PC-3 (cell line): ENCODE data around the gene PTGER4.

ENCODE experiments used
- CTCF ChIP-seq: fragments of 300-600 bp; sonication (generic); conservative IDR thresholded peaks from 2 replicates; pipeline ENCODE4 v1.5.1; 2017; ENCODE audit warnings: antibody characterized with exemption, low read depth, mild to moderate bottlenecking, low read length
- EZH2 ChIP-seq: fragments of 300-600 bp; sonication (generic); IDR thresholded peaks from one replicate; pipeline ENCODE4 v1.6.1; 2017; ENCODE audit warnings: antibody characterized with exemption, mild to moderate bottlenecking, low read length; ENCODE audit not compliant: unreplicated experiment
- EZH2phosphoT487 ChIP-seq: fragments of 300-600 bp; sonication (generic); IDR thresholded peaks from 2 replicates; pipeline ENCODE4 v1.6.1; 2018; ENCODE audit warnings: mild to moderate bottlenecking, antibody characterized with exemption, low read length, borderline replicate concordance

- TF ChIP-seq CTCF, result no peak
- TF ChIP-seq EZH2, result no peak
- TF ChIP-seq EZH2phosphoT487, result no peak
Measured at GRCh38 chr5:40733879-40734563, 54.3 kb downstream of the PTGER4 start.
